Stimulated activated CD8-positive, alpha-beta memory T cell treated with anti-CD3 and anti-CD28 coated beads, Interleukin-15, amount 100 ng/mL, for 48 hours (primary cell): ENCODE data around the gene JAKMIP1.

Experiments used
- DNase-seq, 2 donors: peaks; one replicate each; pipeline ENCODE4 v3.0.0-alpha.2; 2020; ENCODE audit warnings: low read depth in 2 of 2

JAKMIP1 gene

DNA sequence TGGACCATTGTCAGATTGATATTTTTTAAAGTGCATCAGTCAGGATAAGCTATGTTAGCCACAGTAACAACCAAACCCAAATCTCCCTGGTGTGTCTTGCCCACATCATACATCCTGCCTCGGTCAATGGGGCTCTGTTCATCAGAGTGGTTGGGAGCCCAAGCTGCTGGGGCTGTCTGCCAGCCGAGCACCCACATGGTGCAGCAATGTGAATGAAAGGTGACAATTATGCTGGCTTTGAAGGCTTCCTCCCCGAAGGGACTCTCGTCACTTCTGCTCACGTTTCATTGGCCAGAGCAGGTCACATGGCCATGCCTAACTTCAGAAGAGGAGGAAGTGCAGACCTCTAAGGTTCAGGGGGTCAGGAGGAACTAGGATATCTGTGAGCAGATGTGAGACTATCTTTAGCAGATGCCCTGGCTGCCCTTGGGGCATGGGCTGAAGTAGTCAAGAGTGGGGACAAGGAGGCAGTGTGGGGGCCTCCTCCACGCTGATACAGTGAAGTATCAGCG is 1.3 kb upstream of the JAKMIP1 start:
- no peak for DNase-seq

DNA sequence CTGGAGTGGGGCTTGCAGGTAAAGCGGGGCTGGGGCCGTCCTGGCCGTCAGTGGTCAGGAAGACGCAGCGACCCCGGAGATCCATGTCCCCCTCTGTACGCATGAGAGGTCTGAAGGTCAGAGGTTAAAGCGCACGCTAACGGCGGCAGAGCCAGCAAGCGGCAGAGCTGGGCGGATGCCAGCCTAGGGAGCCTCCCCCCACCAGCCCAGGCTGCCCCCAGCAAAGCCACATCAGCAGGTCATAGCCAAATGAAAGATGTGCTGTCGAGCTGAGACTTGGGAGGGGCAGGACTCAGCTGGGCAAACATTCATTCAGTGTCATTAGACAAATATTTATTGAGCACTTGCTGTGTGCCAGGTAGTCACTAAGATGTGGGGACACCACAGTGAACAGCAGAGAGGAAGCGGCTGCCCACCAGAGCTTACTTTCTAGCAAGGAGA is 593 bp upstream of the JAKMIP1 start:
- DNase-seq = no peak

DNA sequence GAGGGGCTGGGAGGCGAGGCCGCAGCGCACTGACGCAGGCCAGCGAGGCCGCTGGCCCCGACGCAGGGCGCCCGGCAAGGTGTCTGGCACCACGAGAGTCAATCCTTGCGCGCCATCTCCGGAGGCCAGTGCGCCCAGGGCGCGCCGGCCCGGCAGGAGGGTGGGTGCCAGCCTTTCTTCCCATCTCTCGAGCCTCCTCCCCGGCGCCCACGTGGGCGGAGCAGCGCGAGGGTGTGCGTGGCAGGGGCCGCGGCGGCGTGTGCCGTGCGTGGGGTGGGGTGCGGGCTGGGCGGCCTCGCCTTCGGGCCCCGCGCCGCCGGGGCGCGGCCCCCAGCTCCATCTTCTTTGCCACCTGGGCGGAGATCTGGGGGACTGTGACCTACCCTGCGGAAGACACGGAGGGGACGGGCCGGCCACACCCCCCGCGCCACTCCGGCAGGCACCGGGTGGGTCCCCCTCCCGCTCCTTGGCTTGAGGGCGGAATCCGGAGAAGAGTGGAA is 877 bp downstream of the JAKMIP1 start:
- peak in 1 of 2 donors; percentile 41 for DNase-seq

DNA sequence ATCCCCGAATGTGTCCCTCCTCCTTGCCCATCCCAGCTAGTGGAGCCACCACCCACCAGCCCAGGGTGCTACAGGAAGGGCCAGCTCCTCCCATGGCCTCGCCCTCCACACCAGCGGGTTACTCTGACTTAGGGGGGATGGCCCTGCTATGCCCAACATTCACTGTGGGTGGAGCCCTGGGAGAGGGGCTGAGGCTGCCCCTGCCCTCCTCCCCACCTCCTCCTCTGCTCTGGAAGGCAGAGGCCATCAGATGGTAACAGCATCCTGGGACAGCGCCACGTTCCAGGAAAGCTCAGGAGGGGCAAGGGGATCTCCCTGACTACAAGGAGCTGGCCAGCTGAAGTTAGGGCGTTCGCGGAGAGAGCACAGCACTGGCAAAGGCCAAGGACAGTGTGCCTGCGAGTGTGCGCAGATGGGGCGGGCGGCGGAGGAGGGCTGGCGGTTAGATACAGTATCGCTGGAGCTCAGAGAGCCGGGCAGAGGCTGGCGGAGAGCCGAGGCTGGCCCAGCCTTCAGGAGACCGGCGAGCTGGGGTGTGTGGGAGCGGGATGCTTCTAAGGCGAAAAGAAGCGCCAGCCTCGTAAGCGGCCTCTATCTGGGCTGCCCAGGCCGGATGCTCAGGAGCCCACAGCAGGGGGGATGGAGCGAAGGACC is 1.5 kb downstream of the JAKMIP1 start:
- DNase-seq = peak in 1 of 2 donors; percentile 43

- peak; percentile 75 to 76 for DNase-seq
These were observed 2.1 kb downstream of the JAKMIP1 start for GRCh38 chr4:6198278-6198677.

DNA sequence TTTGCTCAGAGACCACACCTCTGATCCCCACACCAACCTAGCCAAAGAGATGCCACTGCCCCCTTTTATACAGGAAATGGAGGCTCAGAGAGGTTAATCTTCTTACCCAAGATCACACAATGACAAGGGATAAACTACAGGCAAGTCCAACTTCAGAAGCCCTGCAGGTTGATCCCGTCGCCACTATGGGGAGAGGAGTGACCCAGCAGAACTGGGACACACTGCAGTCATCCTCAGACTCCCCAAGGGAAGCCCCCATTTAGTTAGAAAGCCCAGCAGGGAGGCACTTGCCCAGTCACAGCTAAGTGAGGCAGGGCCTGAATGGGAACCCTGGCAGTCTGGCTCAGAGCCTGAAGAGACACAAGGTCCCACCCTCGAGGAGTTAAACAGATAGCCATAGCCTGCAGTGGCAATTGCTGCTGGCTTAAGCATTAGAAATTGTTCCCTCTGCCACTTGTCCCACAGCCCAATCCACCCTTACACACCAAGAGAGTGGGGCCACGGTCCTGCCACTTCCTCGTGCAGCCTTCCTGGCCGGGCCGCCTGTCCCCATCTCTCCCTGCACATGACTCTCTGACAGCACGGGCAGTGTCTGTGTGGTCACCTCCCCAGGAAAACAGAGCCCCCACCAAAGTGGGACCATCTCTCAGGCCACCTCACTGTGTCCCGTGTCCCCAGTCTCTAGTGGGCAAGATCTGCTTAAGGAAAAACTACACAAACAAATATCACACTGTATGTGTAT is 2.7 kb downstream of the JAKMIP1 start:
- no peak for DNase-seq

GRCh38 chr4:6196871-6197270 is 3.5 kb downstream of the JAKMIP1 start:
- no peak for DNase-seq

- DNase-seq = no peak
These were observed 4.0 kb downstream of the JAKMIP1 start for GRCh38 chr4:6196324-6196723.

- no peak for DNase-seq
These were observed 4.6 kb downstream of the JAKMIP1 start for GRCh38 chr4:6195602-6196319.

GRCh38 chr4:6194458-6195195 is 5.7 kb downstream of the JAKMIP1 start:
- no peak for DNase-seq

GRCh38 chr4:6193399-6193798 is 7.0 kb downstream of the JAKMIP1 start:
- DNase-seq = no peak

GRCh38 chr4:6192245-6192644 is 8.1 kb downstream of the JAKMIP1 start:
- no peak for DNase-seq

DNA sequence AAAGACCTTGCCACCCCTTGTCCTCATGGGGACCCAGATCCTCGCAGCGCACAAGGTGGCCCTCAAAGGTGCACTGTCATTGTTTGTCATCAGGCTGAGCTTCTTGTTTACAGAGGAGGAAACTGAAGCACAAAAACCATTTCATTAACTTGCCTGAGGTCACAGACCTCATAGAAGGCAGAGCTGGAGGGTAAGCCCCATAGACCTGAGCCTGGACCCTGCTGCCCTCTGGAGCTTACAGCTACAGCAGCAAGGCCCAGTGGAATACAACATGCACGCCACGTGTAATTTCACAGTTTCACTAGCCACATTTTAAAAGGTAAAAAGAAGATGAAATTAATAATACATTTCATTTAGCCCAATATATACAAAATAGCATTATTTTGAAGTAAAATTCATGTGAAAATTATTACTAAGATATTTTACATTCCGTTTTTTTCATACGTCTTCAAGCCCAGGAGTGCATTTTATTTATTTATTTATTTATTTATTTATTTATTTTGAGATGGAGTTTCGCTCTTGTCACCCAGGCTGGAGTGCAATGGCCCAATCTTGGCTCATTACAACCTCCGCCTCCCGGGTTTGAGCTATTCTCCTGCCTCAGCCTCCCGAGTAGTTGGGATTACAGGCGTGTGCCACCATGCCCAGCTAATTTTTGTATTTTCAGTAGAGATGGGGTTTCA is 8.8 kb downstream of the JAKMIP1 start:
- no peak for DNase-seq

DNA sequence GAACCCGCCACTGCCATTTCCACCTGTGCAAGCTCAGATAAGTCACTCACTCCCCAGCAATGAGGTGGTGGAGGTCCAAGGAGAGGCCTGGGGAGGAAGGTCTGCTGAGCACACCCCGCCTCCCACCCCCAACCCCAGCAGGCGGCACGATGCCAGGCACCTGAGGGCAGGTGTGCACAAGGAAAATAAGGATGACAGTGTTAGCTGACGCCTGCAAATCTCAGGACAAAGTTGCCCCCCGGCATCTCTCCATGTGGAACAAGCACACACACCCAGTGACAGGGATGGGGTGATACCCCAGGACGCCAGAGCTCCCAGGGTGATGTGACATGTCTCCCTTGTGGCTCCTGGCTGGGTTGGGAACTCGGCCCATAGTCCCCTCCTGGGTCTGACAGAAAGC is 9.9 kb downstream of the JAKMIP1 start:
- DNase-seq = no peak

- DNase-seq = no peak
These were observed 10.8 kb downstream of the JAKMIP1 start for GRCh38 chr4:6189511-6189910.

GRCh38 chr4:6188687-6189305 is 11.6 kb downstream of the JAKMIP1 start:
- no peak for DNase-seq

- no peak for DNase-seq
These were observed 16.2 kb downstream of the JAKMIP1 start for GRCh38 chr4:6184169-6184568.

- no peak for DNase-seq
These were observed 16.6 kb downstream of the JAKMIP1 start for GRCh38 chr4:6183740-6184139.

DNA sequence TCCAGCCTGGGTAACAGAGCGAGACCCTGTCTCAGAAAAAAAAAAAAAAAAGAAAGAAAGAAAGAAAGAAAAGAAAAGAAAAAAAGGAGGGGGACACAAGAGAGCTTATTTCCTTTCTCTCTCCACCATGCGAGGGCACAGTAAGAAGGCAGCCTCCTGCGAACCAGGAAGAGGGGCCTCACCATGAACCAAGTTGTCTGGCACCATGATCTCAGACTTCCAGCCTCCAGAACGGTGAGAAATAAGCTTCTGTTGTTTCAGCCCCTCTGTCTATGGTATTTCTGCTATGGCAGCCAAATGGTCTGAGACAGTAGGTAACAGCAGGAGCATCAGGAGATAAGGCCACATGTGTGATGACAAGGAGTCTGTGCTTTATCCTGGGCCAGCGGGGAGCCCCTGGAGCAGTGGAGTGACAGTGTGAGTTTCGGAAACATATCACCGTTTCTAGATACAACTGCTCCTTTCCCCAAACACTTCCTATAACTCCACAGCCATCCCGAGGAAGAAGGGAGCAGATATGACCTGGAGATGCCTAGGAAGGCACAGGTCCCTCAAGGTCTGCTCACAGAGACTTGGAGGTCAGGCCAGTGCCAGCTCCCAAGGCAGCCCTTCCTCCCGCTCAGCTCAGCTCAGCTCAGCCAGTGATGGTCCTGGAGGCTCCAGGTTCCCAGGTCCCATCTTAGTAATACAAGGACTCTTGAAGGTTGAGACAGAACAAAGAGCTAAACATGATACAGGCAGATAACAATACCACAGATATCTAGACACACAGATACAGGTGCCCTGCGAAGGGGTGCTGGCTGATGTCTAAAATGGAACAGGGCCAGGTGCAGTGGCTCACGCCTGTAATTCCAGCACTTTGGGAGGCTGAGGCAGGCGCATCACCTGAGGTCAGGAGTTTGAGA is 17.7 kb downstream of the JAKMIP1 start:
- no peak for DNase-seq
